ENCODE data around the gene CELA1.

Gene CELA1

DNA sequence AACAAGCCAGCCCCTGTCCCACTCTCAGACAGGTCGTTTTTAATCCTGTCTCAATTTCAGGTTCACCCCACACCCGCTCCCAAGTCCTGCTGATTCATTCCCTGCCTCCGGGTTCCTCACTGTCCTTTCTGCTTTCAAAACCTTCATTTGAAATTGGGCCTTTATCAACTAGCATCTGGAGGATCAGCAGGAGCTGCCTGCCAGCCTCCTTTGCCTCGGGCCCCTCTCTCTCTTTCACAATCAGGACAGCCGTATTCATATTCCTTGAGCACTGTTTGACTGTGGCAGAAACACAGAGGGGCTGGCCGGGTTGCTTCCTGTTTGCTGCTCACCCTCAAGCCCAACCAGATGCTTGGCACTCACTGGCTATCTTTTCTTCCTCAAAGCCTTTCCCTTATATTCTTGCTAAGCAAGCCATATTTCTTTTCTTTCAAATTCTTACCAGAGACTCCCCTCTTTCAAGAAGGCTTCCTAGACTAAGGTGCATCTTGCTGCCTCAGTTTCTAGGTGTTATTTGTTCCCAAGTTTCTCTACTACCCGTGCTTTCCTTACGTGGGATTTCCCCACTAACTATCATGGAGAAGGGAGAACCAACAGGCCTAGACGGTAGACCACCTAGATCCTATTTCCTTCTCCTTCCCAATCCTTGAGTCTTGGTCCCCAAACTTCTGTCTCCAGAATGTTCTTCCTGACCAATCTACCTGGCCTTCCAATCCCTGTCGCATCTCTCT, 41.8 kb upstream of the CELA1 start:
- TF ChIP-seq SPI1 (IDR thresholded peaks at IDR 0.05; ENCODE audit: borderline replicate concordance, low read depth) (no peak), GABPA (IDR thresholded peaks at IDR 0.05; ENCODE audit: low read depth) (no peak), POLR2AphosphoS5 (IDR thresholded peaks at IDR 0.05; ENCODE audit: low read depth) (0 out of 2 replicates have a peak, but pooled peaks have one; percentile 39)
- TF ChIP-seq, protein P1, sequence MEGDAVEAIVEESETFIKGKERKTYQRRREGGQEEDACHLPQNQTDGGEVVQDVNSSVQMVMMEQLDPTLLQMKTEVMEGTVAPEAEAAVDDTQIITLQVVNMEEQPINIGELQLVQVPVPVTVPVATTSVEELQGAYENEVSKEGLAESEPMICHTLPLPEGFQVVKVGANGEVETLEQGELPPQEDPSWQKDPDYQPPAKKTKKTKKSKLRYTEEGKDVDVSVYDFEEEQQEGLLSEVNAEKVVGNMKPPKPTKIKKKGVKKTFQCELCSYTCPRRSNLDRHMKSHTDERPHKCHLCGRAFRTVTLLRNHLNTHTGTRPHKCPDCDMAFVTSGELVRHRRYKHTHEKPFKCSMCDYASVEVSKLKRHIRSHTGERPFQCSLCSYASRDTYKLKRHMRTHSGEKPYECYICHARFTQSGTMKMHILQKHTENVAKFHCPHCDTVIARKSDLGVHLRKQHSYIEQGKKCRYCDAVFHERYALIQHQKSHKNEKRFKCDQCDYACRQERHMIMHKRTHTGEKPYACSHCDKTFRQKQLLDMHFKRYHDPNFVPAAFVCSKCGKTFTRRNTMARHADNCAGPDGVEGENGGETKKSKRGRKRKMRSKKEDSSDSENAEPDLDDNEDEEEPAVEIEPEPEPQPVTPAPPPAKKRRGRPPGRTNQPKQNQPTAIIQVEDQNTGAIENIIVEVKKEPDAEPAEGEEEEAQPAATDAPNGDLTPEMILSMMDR (IDR thresholded peaks at IDR 0.05; ENCODE audit: insufficient read depth, low read length): no peak
- TF ChIP-seq, protein P2, sequence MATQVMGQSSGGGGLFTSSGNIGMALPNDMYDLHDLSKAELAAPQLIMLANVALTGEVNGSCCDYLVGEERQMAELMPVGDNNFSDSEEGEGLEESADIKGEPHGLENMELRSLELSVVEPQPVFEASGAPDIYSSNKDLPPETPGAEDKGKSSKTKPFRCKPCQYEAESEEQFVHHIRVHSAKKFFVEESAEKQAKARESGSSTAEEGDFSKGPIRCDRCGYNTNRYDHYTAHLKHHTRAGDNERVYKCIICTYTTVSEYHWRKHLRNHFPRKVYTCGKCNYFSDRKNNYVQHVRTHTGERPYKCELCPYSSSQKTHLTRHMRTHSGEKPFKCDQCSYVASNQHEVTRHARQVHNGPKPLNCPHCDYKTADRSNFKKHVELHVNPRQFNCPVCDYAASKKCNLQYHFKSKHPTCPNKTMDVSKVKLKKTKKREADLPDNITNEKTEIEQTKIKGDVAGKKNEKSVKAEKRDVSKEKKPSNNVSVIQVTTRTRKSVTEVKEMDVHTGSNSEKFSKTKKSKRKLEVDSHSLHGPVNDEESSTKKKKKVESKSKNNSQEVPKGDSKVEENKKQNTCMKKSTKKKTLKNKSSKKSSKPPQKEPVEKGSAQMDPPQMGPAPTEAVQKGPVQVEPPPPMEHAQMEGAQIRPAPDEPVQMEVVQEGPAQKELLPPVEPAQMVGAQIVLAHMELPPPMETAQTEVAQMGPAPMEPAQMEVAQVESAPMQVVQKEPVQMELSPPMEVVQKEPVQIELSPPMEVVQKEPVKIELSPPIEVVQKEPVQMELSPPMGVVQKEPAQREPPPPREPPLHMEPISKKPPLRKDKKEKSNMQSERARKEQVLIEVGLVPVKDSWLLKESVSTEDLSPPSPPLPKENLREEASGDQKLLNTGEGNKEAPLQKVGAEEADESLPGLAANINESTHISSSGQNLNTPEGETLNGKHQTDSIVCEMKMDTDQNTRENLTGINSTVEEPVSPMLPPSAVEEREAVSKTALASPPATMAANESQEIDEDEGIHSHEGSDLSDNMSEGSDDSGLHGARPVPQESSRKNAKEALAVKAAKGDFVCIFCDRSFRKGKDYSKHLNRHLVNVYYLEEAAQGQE (IDR thresholded peaks at IDR 0.05; ENCODE audit: insufficient replicate concordance, low read depth): no peak
- no peaks in the 10 kb centered on the region for H3K27me3 ChIP-seq (ENCODE audit: insufficient read depth, poor library complexity, severe bottlenecking)
- peak; percentile 52 to 89 for DNase-seq (ENCODE audit: low read depth in 1 of 2, low spot score in 1 of 2)
- H3K27ac ChIP-seq (replicated peaks): peak overlapping the region; percentile 46
- no peak overlapping the region for H3K4me3 ChIP-seq (replicated peaks; ENCODE audit: insufficient read depth, low read length)

DNA sequence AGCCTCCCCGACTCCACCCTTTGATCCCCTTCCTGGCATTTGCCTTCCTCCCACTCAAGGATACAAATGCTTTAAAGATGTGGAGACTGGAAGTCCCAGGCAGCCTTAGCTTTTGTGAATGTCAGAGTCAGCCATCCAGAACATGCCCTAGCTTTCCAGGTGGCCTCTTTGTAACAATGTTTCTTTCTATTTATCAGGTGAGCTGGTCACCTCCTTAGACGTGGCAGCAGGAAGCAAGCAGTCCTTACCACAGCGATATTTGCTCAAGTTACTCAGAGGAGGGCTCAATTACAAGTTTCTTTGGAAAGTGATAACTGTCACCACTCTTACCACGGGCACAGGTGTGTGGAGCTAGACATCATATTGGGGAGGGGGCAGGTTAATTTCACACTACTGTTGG, 39.9 kb upstream of the CELA1 start:
- Histone ChIP-seq H3K27ac (replicated peaks) (no peak overlapping the region), H3K4me3 (replicated peaks; ENCODE audit: insufficient read depth, low read length) (no peak overlapping the region), H3K27me3 (ENCODE audit: insufficient read depth, poor library complexity, severe bottlenecking) (no peaks in the 10 kb centered on the region)
- TF ChIP-seq GABPA (IDR thresholded peaks at IDR 0.05; ENCODE audit: low read depth) (no peak), SPI1 (IDR thresholded peaks at IDR 0.05; ENCODE audit: borderline replicate concordance, low read depth) (no peak), POLR2AphosphoS5 (IDR thresholded peaks at IDR 0.05; ENCODE audit: low read depth) (no peak)
- TF ChIP-seq, protein P2 (IDR thresholded peaks at IDR 0.05; ENCODE audit: insufficient replicate concordance, low read depth): no peak
- TF ChIP-seq, protein P1 (IDR thresholded peaks at IDR 0.05; ENCODE audit: insufficient read depth, low read length): no peak
- no peak for DNase-seq (ENCODE audit: low read depth in 1 of 2, low spot score in 1 of 2)

DNA sequence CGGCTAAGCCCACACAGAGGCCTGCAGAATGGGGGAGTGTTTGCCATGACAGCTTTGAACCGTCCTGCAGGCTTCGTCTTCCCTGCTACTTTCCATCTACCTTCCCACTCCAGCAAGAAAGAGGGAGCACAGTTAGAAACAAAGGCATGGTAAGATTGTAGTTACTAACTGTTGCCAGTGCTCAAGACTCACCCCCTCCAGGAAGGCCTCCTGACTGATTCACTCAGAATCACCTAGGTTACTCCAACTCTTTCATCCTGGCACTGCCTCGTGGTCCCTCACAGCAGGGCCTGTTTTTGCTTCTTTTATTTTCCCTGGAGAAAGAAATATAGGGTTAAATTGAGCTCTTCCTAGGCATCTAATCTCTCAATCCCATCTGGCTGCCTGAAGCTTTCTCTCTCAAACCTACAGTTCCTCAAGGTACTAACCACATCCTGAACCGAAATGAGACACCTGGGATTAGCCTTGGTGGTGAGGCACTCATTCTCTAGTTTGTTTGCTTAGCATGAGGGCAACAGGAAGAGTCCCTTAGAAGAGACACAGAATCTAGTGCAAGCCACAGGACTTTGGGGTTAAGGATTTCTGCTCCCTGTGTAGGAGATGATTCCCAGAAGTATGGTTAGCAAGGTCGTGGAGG, 36.9 kb upstream of the CELA1 start:
- Histone ChIP-seq H3K27ac (replicated peaks) (no peak overlapping the region), H3K4me3 (replicated peaks; ENCODE audit: insufficient read depth, low read length) (no peak overlapping the region), H3K27me3 (ENCODE audit: insufficient read depth, poor library complexity, severe bottlenecking) (no peaks in the 10 kb centered on the region)
- TF ChIP-seq, protein P1 (IDR thresholded peaks at IDR 0.05; ENCODE audit: insufficient read depth, low read length): no peak
- TF ChIP-seq, protein P2 (IDR thresholded peaks at IDR 0.05; ENCODE audit: insufficient replicate concordance, low read depth): no peak
- no peak for TF ChIP-seq SPI1 (IDR thresholded peaks at IDR 0.05; ENCODE audit: borderline replicate concordance, low read depth)
- TF ChIP-seq POLR2AphosphoS5 (IDR thresholded peaks at IDR 0.05; ENCODE audit: low read depth): no peak
- TF ChIP-seq GABPA (IDR thresholded peaks at IDR 0.05; ENCODE audit: low read depth): no peak
- DNase-seq (ENCODE audit: low read depth in 1 of 2, low spot score in 1 of 2): no peak

Measured in HL-60 (cell line).